LNCaP clone FGC (cell line): Measurements from ENCODE around the gene THRB.

Source experiments
- DNase-seq: peaks from one replicate; pipeline ENCODE4 v3.0.0-alpha.2; 2011; ENCODE audit warnings: low read depth
- H3K4me3 ChIP-seq: 2 replicates; pipeline ENCODE4 v1.5.1; 2011; ENCODE audit warnings: mild to moderate bottlenecking, low read depth, low read length, control low read depth
- TF ChIP-seq, protein P1 (sequence below): IDR thresholded peaks from 2 replicates; pipeline ENCODE4 v1.5.1; 2012; ENCODE audit warnings: mild to moderate bottlenecking; ENCODE audit not compliant: control insufficient read depth, insufficient read depth; ENCODE audit errors: extremely low read depth

The THRB gene

GRCh38 chr3:24167429-24167828, 327.2 kb downstream of the THRB start:
- DNase-seq = no peak
- H3K4me3 ChIP-seq = no peak overlapping the region
- TF ChIP-seq, protein P1, sequence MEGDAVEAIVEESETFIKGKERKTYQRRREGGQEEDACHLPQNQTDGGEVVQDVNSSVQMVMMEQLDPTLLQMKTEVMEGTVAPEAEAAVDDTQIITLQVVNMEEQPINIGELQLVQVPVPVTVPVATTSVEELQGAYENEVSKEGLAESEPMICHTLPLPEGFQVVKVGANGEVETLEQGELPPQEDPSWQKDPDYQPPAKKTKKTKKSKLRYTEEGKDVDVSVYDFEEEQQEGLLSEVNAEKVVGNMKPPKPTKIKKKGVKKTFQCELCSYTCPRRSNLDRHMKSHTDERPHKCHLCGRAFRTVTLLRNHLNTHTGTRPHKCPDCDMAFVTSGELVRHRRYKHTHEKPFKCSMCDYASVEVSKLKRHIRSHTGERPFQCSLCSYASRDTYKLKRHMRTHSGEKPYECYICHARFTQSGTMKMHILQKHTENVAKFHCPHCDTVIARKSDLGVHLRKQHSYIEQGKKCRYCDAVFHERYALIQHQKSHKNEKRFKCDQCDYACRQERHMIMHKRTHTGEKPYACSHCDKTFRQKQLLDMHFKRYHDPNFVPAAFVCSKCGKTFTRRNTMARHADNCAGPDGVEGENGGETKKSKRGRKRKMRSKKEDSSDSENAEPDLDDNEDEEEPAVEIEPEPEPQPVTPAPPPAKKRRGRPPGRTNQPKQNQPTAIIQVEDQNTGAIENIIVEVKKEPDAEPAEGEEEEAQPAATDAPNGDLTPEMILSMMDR = no peak

GRCh38 chr3:24166515-24166914, 328.1 kb downstream of the THRB start:
- no peak for DNase-seq

GRCh38 chr3:24165603-24165982, 329.1 kb downstream of the THRB start:
- no peak overlapping the region for H3K4me3 ChIP-seq
- TF ChIP-seq, protein P1 = no peak
- DNase-seq = no peak

More at GRCh38 chr3:24166515-24166914, 328.1 kb downstream of the THRB start:
- H3K4me3 ChIP-seq = no peak overlapping the region
- TF ChIP-seq, protein P1 = no peak

- TF ChIP-seq, protein P1 = no peak
- peak; percentile 25 for DNase-seq
- H3K4me3 ChIP-seq = no peak overlapping the region; the same call in 1 of the 2 replicates
Measured at GRCh38 chr3:24164967-24165602, 329.6 kb downstream of the THRB start.

GRCh38 chr3:24162929-24163328, 331.7 kb downstream of the THRB start:
- TF ChIP-seq, protein P1 = no peak
- DNase-seq = no peak

GRCh38 chr3:24161841-24162240, 332.8 kb downstream of the THRB start:
- no peak overlapping the region for H3K4me3 ChIP-seq
- no peak for DNase-seq

More at GRCh38 chr3:24162929-24163328, 331.7 kb downstream of the THRB start:
- H3K4me3 ChIP-seq = no peak overlapping the region

More at GRCh38 chr3:24161841-24162240, 332.8 kb downstream of the THRB start:
- TF ChIP-seq, protein P1 = no peak
